GM21529 (cell line): Measurements from ENCODE around the gene MARK3.

Source experiments
- ATAC-seq: cut with Tn5 transposase; IDR thresholded peaks from one replicate; pipeline ENCODE4 v1.9.1; 2021; ENCODE audit not compliant: unreplicated experiment

MARK3 gene

GRCh38 chr14:103432627-103433026 lies 47.4 kb downstream of the MARK3 start:
- ATAC-seq = no peak

DNA sequence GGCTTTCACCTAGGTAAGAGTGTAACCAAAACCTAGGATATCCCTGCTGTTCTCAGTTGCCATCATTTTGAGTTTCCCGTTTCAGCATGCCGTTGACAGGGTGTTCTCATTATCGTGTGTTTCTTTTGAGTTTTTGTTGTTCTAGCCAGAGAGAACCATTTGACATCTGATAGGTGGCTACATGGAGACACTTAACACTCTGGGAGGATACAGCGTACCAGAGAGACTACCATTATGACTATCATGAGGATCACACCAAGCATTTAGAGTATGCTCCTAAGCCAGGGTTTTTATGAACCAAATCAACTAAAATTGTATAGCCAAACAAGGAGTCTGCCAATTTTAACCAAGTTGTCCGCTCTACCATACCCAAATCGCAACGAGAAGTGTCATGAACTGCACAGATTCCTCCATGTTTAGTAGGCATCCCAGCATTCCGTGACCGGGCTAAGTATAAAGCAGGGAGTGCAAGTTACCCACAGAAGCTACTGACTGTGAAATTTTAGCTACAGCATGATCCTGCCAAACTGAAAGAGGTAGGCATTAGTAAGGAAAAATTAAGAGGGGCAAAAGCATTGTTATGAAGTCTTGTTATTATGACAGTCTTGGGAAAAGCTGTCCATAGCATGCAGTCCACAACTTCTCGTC lies 48.8 kb downstream of the MARK3 start:
- ATAC-seq = no peak

GRCh38 chr14:103434868-103435442 lies 49.7 kb downstream of the MARK3 start:
- ATAC-seq = no peak

DNA sequence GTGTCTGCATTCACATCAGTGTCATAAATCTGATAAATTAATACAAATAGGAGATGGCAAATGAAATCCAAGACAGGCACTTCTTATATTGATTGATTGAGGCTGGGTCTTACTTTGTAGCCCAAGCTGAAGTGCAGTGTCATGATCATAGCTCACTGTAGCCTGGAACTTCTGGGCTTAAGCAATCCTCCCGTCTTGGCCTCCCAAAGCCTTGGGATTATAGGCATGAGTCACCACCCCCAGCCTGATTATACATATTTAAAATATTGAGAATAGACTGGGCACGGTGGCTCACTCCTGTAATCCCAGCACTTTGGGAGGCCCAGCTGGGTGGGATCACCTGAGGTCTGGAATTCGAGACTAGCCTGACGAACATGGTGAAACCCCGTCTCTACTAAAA lies 51.3 kb downstream of the MARK3 start:
- ATAC-seq = no peak

- no peak for ATAC-seq
These were observed 57.1 kb downstream of the MARK3 start for GRCh38 chr14:103442288-103442687.

GRCh38 chr14:103443111-103443510 lies 57.9 kb downstream of the MARK3 start:
- no peak for ATAC-seq

DNA sequence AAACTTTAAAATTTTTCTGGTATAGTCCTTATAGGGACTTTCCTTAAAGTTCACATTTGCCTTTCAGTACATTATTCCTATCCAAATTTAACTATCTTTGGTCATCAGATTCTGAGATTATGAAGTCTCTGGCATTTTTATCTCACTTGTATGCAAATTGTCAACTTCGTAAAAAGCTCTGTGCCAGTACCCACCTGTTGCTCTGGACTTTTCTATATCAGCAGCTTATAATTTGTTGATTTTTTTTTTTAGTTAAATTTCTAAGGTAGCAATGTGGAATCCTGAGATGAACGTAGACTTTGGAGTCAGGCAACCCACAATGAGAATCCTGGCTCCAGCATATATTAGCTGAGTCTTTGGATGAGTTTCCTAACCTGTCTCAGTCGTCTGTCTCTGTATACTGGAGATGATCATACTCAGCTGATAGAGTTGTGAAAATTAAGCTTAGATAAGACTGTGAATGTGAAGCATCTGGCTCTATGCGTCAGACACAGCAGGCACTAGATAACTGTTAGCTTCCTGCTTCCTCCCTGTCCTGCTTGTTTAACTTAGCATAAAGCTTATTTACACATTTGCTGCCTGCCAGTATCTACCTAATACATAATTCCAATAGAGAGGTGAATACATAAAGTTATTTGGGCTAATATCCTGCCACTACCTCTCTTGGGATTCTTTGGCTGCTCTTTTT lies 59.8 kb downstream of the MARK3 start:
- ATAC-seq = no peak

DNA sequence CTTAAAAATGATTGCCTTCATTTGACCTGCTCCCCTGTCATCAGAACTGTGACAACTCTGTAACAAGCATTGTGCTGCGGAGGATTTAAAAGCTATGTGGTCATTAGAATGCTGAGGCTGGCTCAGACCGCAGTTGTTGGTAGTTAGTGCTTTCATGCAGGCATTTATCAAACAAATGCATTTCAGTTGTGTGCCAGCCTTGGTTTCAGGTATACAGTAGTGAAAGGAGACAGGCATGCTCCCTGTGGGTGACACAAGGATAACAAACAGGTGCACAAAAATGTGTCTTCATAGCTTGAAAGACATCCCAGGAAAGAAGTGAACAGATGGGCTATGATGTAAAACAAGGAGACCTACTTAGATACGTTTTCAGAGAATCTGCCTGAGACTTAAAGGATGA lies 60.6 kb downstream of the MARK3 start:
- ATAC-seq = no peak

GRCh38 chr14:103448097-103448496 lies 62.9 kb downstream of the MARK3 start:
- ATAC-seq = no peak

DNA sequence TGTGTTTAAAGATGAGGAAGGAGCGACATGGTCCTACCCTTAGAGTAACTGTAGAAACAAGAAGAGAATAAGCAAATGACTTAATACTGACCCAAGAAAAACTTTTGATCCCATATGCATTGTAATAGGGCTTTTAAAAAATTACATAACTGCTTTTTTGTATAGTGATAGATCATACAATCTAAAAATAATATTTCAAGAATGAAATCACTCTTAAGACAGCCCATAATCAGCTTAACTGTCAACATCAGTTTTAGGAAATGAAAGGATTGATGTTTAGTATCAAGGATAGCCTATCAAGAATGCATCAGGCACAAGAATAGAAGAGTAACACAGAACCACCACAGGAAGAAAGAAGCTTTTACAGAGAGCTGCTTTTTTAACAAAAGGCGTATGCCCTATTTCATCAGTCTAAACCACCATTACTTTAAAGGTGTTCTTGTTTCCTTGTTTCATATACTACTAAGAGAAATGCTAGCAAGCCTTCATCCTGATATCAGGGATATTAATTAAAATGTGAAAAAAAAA lies 64.5 kb downstream of the MARK3 start:
- no peak for ATAC-seq

DNA sequence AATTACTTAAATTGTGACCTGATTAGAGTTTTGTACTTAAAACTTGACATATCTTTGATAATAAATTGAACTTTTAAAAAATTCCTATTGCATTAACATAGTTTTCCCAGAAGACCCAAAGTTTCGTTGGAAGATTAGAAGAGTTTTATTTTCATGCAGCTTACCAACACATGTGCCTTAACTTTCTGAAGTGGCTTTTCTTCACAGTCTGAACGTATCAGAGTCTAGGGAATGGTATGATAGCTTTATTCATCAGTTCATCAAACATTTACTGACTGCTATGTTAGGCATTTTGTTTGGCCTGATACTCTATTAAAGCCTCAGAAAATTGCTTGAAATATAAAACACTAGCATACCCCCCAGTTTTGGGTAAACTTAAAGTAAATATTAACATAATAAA lies 65.2 kb downstream of the MARK3 start:
- no peak for ATAC-seq

DNA sequence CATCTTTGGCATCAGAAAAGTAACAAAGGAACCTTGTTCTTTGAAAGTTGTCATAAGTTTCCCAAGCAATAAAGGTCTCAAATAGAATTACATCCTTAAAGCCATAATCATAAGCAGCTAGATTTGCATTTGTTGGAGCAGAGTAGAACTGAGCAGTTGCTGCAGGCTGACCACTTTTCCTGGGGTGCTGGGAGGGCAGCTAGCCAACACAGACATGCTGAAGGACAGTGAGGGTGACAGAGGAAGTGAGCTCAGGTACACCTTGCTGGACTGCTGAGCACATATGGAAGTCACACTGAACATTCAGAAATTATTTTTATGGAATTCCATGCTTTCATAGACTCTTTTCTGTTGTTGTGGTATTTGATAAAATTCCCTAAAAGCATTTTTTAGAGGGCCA lies 66.2 kb downstream of the MARK3 start:
- ATAC-seq = no peak

- ATAC-seq = no peak
These were observed 68.6 kb downstream of the MARK3 start for GRCh38 chr14:103453791-103454190.

DNA sequence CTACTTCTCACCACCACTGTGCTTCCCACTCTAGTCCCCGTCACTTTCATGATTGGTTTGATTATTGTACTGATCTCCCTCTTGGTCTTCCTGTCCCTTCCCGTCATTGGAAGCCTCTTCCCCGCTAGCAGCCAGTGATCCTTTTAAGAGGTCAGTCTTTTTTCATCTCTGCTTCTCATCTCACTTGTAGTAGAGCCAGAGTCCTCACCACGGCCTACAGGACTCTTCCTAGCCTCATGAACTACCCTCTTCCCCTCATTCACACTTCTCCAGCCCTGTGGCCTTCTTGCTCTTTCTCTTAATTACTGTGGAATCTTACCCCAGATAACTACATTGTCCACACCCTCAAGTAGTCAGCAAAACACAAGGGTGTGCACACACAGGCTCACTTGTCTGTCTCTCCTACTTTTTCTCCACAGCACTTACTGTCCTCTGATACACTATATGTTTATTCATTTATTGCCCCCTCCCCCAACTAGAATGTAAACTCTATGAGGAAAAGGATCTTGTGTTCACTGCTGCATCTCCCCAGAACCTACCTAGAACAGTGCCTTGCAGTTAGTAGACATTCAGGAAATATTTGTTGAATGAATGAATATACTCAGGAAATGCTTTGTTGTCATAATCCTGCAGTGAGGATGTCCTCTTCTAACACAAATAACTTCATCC lies 71.1 kb downstream of the MARK3 start:
- no peak for ATAC-seq

- no peak for ATAC-seq
These were observed 75.2 kb downstream of the MARK3 start for GRCh38 chr14:103460415-103460814.

DNA sequence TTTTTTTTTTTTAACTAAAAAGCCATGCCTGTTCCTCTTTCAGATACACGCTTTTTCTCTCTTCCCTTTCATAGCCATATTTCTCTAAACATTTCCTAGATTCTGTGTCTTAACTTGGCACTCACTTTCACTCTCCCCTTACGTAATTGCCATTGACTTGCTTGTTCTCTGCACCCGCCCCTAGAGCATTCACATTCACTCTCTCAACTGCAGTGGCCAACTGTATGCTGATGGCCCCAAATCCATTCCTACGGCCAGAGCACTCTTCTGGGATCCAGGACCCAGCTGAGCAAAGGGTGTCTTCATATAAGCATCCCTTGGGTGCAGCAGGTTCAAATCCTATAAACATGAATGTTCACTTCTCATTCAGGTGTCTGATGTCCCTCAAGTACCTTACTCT lies 77.9 kb downstream of the MARK3 start:
- no peak for ATAC-seq

DNA sequence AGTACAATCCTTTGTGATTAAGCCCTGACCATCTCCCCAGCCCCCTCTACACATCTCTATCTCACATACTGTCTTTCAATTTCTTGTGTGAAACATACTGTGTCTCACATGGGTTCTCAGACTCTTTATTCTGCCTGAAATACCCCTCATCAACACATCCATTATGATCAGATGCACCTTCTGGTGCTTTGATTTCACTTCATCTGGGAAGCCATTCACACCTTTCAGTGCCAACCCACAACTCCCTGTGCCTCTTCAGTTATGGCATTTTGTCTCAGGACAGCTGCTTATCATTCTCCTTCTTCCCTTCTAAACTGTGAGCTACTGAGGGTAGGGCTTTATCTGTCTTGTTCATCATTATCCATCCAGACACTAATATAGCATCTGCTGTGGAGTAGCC lies 78.6 kb downstream of the MARK3 start:
- ATAC-seq = no peak

DNA sequence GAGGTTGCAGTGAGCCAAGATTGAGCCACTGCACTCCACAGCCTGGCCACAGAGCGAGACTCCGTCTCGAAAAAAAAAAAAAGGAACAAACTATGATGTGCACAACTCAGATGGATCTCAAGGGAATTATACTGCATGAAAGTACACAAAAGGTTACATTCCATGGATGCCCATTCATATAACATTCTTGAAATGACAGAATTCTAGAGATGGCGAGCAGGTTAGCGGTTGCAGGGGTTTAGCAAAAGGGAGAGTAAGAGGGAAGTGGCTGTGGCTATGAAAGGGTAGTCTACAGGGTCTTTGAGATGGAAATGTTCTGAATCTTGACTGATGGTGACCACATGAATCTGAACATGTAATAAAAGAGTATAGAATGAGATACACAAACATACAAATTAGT lies 87.7 kb downstream of the MARK3 start:
- no peak for ATAC-seq

- ATAC-seq = no peak
These were observed 89.7 kb downstream of the MARK3 start for GRCh38 chr14:103474893-103475292.

DNA sequence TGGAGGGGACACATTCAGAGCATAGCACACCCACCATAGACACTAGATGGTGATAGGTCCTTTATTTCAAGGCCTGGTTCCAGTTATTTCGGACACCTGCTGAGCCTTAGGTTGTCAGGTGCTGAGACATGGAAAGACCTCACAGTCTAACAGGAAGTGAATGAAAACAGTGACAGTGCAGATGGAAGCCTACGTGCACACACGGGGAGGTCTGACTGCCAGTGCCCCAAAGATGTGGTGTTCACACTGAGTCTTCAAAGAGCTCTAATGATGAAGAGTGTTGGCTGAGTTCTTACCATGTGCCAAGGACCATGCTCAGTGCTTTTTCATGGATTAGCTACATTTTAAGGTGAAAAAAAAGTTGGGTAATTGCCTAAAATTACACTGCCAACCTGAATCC lies 90.8 kb downstream of the MARK3 start:
- no peak for ATAC-seq

DNA sequence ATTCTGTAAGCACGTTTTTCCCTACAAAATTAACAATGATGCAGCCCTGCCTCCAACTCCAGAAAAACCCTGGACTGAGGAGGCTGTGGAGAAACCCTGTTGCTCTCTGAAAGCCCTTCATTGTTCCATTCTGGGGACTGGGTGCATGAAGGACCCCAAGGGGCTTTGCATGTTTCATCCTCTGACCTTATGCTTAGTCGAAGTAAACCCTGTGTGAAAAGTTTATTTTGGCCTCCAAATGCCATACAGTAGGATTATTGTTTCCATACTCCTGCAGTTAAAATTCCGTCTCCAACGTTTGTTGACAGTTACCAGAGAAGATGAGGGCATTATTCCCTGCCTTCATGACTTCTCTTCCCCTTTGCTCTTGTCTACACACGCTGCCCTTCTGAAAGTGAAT lies 91.4 kb downstream of the MARK3 start:
- no peak for ATAC-seq

DNA sequence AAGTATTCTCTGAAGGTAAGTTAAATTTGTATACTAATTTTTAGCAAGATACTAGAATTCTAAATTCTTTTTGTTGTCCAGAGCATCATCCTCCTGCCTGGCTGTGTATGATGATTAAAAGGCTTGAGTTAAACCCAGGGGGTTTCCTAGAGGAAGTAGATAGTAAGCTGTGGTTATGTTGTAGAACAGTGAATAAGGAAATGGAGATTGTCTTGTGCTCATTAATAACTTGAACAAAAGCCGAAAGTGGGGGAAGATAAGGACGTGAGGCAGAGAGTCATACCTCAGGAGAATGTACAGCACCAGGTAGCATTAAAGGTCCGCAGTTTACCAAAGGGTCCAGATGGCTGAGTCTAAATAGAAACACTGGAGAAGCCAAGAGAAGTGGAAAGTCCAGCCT lies 95.4 kb downstream of the MARK3 start:
- ATAC-seq = peak; percentile 74
